22Rv1 (cell line): ENCODE results near the gene HCN2.

Experiments
- CTCF ChIP-seq: fragments of 450-650 bp; IDR thresholded peaks from 2 replicates; pipeline ENCODE4 v1.5.1; 2017; ENCODE audit warnings: mild to moderate bottlenecking
- ZFX ChIP-seq: fragments of 450-650 bp; IDR thresholded peaks from 2 replicates; pipeline ENCODE4 v1.6.1; 2017; ENCODE audit warnings: antibody characterized with exemption, borderline replicate concordance

- TF ChIP-seq CTCF (peak; percentile 90), ZFX (no peak)
These were observed 1.5 kb upstream of the HCN2 start for GRCh38 chr19:588093-588740.
